HEK293 (cell line): ENCODE measurements around the gene THBS1.

Source experiments
- CTCF ChIA-PET: fragments of 350-600 bp; formaldehyde crosslinking; extraction: SDS; loops from one replicate; lab custom pipeline; 2021; ENCODE audit warnings: antibody characterized with exemption; lab: Yijun Ruan, JAX
- POLR2A ChIA-PET: fragments of 300-600 bp; formaldehyde crosslinking; extraction: SDS; loops from one replicate; lab custom pipeline; 2020; ENCODE audit warnings: antibody characterized with exemption, inconsistent platforms; lab: Yijun Ruan, JAX
- H3K27ac ChIP-seq: fragments of 200-500 bp; sonication (Bioruptor generic); 2 replicates; pipeline ENCODE4 v1.5.1; 2014; ENCODE audit warnings: low read depth, low read length, control low read depth, inconsistent platforms; ENCODE audit errors: extremely low read depth
- H3K36me3 ChIP-seq, 2 experiments: fragments of 200-500 bp in 1 of 2; sonication (Bioruptor generic) in 1 of 2; 1 replicate in 1 of 2; 2 replicates in 1 of 2; pipeline ENCODE4 v1.5.1; 2014 to 2017; ENCODE audit warnings: inconsistent platforms in 2 of 2, low read length in 2 of 2; ENCODE audit not compliant: control insufficient read depth in 2 of 2, insufficient read depth in 1 of 2
- H3K4me1 ChIP-seq: fragments of 200-500 bp; sonication (Bioruptor generic); 2 replicates; pipeline ENCODE4 v1.5.1; 2014; ENCODE audit warnings: mild to moderate bottlenecking, low read length, inconsistent platforms; ENCODE audit not compliant: control insufficient read depth, insufficient read depth
- H3K4me3 ChIP-seq: 2 replicates; pipeline ENCODE4 v1.5.1; 2011; ENCODE audit warnings: low read depth, mild to moderate bottlenecking, control low read depth, low read length, moderate library complexity
- H3K9me3 ChIP-seq: fragments of 200-500 bp; sonication (Bioruptor generic); 2 replicates; pipeline ENCODE4 v1.5.1; 2014; ENCODE audit warnings: low read depth, low read length, inconsistent platforms; ENCODE audit not compliant: control insufficient read depth, insufficient read depth
- EGR2 ChIP-seq: fragments of 450-650 bp; formaldehyde crosslinking; IDR thresholded peaks from 2 replicates; pipeline ENCODE4 v1.5.1; 2016; ENCODE audit warnings: low read depth, missing biosample characterization, missing genetic modification characterization
- FEZF1 ChIP-seq: fragments of 450-650 bp; formaldehyde crosslinking; IDR thresholded peaks from 2 replicates; pipeline ENCODE4 v1.5.1; 2016; ENCODE audit warnings: missing biosample characterization, missing genetic modification characterization
- GLI4 ChIP-seq: fragments of 450-650 bp; formaldehyde crosslinking; IDR thresholded peaks from 2 replicates; pipeline ENCODE4 v1.5.1; 2016; ENCODE audit warnings: missing biosample characterization, missing genetic modification characterization
- GLIS1 ChIP-seq: fragments of 450-650 bp; formaldehyde crosslinking; IDR thresholded peaks from 2 replicates; pipeline ENCODE4 v1.5.1; 2016; ENCODE audit warnings: missing biosample characterization, missing genetic modification characterization
- HOXA7 ChIP-seq: sonication (generic); formaldehyde crosslinking; IDR thresholded peaks from 2 replicates; pipeline ENCODE4 v1.8.1; 2022; ENCODE audit warnings: missing genetic modification reagents, borderline replicate concordance
- MZF1 ChIP-seq: fragments of 450-650 bp; formaldehyde crosslinking; IDR thresholded peaks from 2 replicates; pipeline ENCODE4 v1.5.1; 2017; ENCODE audit warnings: missing biosample characterization, missing genetic modification characterization, borderline replicate concordance
- PRDM1 ChIP-seq: fragments of 450-650 bp; formaldehyde crosslinking; IDR thresholded peaks from 2 replicates; pipeline ENCODE4; 2016; ENCODE audit warnings: missing biosample characterization, missing genetic modification characterization
- REST ChIP-seq: fragments of 450-650 bp; formaldehyde crosslinking; IDR thresholded peaks from 2 replicates; pipeline ENCODE4 v1.5.1; 2016; ENCODE audit warnings: missing biosample characterization, missing genetic modification characterization
- YY2 ChIP-seq: fragments of 450-650 bp; formaldehyde crosslinking; IDR thresholded peaks from 2 replicates; pipeline ENCODE4 v1.5.1; 2016; ENCODE audit warnings: missing biosample characterization, missing genetic modification characterization
- ZBTB11 ChIP-seq: fragments of 450-650 bp; formaldehyde crosslinking; conservative IDR thresholded peaks from 2 replicates; pipeline ENCODE4 v1.5.1; 2016; ENCODE audit warnings: low read depth, missing biosample characterization, missing genetic modification characterization
- ZBTB21 ChIP-seq: fragments of 450-650 bp; formaldehyde crosslinking; IDR thresholded peaks from 2 replicates; pipeline ENCODE4 v1.5.1; 2017; ENCODE audit warnings: missing biosample characterization, missing genetic modification characterization
- ZBTB8A ChIP-seq: fragments of 450-650 bp; formaldehyde crosslinking; IDR thresholded peaks from 2 replicates; pipeline ENCODE4 v1.5.1; 2016; ENCODE audit warnings: missing biosample characterization, missing genetic modification characterization
- ZNF19 ChIP-seq: fragments of 450-650 bp; formaldehyde crosslinking; IDR thresholded peaks from 2 replicates; pipeline ENCODE4; 2016; ENCODE audit warnings: missing biosample characterization, missing genetic modification characterization, low read depth
- ZNF221 ChIP-seq: fragments of 450-650 bp; formaldehyde crosslinking; IDR thresholded peaks from 2 replicates; pipeline ENCODE4 v1.5.1; 2017; ENCODE audit warnings: missing biosample characterization, missing genetic modification characterization, borderline replicate concordance
- ZNF292 ChIP-seq: fragments of 450-650 bp; formaldehyde crosslinking; IDR thresholded peaks from 2 replicates; pipeline ENCODE4 v1.5.1; 2016; ENCODE audit warnings: low read depth, missing biosample characterization, missing genetic modification characterization, borderline replicate concordance
- ZNF324 ChIP-seq: fragments of 450-650 bp; formaldehyde crosslinking; IDR thresholded peaks from 2 replicates; pipeline ENCODE4 v1.5.1; 2016; ENCODE audit warnings: missing biosample characterization, missing genetic modification characterization
- ZNF341 ChIP-seq: fragments of 450-650 bp; formaldehyde crosslinking; IDR thresholded peaks from 2 replicates; pipeline ENCODE4; 2016; ENCODE audit warnings: low read depth, missing biosample characterization, missing genetic modification characterization
- ZNF391 ChIP-seq: fragments of 450-650 bp; formaldehyde crosslinking; IDR thresholded peaks from 2 replicates; pipeline ENCODE4 v1.5.1; 2016; ENCODE audit warnings: low read depth, missing biosample characterization, missing genetic modification characterization, borderline replicate concordance
- ZNF513 ChIP-seq: fragments of 450-650 bp; IDR thresholded peaks from 2 replicates; pipeline ENCODE4 v1.5.1; 2018; ENCODE audit warnings: missing biosample characterization, missing genetic modification characterization
- ZNF544 ChIP-seq: fragments of 450-650 bp; formaldehyde crosslinking; IDR thresholded peaks from 2 replicates; pipeline ENCODE4 v1.5.0; 2017; ENCODE audit warnings: missing biosample characterization, missing genetic modification characterization
- ZNF701 ChIP-seq: fragments of 450-650 bp; formaldehyde crosslinking; IDR thresholded peaks from 2 replicates; pipeline ENCODE4 v1.5.1; 2016; ENCODE audit warnings: missing biosample characterization, missing genetic modification characterization
- ZNF747 ChIP-seq: fragments of 450-650 bp; formaldehyde crosslinking; IDR thresholded peaks from 2 replicates; pipeline ENCODE4 v1.5.1; 2016; ENCODE audit warnings: missing biosample characterization, missing genetic modification characterization
- ZNF768 ChIP-seq: fragments of 450-650 bp; formaldehyde crosslinking; IDR thresholded peaks from 2 replicates; pipeline ENCODE4 v1.5.1; 2018; ENCODE audit warnings: missing biosample characterization, mild to moderate bottlenecking, missing genetic modification characterization
- ZNF776 ChIP-seq: fragments of 450-650 bp; formaldehyde crosslinking; IDR thresholded peaks from 2 replicates; pipeline ENCODE4 v1.5.0; 2017; ENCODE audit warnings: missing biosample characterization, missing genetic modification characterization, borderline replicate concordance
- ZNF785 ChIP-seq: fragments of 450-650 bp; formaldehyde crosslinking; IDR thresholded peaks from 2 replicates; pipeline ENCODE4 v1.5.1; 2016; ENCODE audit warnings: missing biosample characterization, missing genetic modification characterization
- ZNF837 ChIP-seq: fragments of 450-650 bp; formaldehyde crosslinking; IDR thresholded peaks from 2 replicates; pipeline ENCODE4 v1.5.1; 2016; ENCODE audit warnings: missing biosample characterization, missing genetic modification characterization
- ZSCAN18 ChIP-seq: fragments of 450-650 bp; formaldehyde crosslinking; IDR thresholded peaks from 2 replicates; pipeline ENCODE4 v1.5.1; 2016; ENCODE audit warnings: missing biosample characterization, missing genetic modification characterization

The THBS1 gene

GRCh38 chr15:39548561-39548960 is 32.3 kb upstream of the THBS1 start (continued):
- TF ChIP-seq REST (tag by site-specific recombination): no peak
- TF ChIP-seq ZNF544 (tag by site-specific recombination): no peak
- no peak for TF ChIP-seq ZNF837
- TF ChIP-seq ZNF292 (tag by site-specific recombination): no peak
- TF ChIP-seq ZBTB11 (tag by site-specific recombination): no peak
- no peak for TF ChIP-seq ZNF341 (tag by site-specific recombination)
- TF ChIP-seq ZNF324 (tag by site-specific recombination): no peak
- no peak for TF ChIP-seq ZBTB21 (tag by site-specific recombination)
- TF ChIP-seq ZNF747 (tag by site-specific recombination): no peak
- no peak for TF ChIP-seq GLI4 (tag by site-specific recombination)
- no peak for TF ChIP-seq ZBTB8A (tag by site-specific recombination)
- TF ChIP-seq ZNF391: no peak
- no peak for TF ChIP-seq ZSCAN18
- no peak for TF ChIP-seq ZNF701 (tag by site-specific recombination)

- Histone ChIP-seq H3K4me3 (no peak overlapping the region), H3K27ac (no peak overlapping the region), H3K9me3 (no peaks in the 10 kb centered on the region), H3K36me3 (no peaks in the 10 kb centered on the region), H3K4me1 (0 out of 2 replicates have a peak, but pooled peaks cover 3% of the 10 kb centered on the region)
- CTCF ChIA-PET: interaction anchor here (0.5 kb wide), 1 partner anchor 423 kb away, joined by 3 read pairs; no protein-coding TSS in a partner anchor
- TF ChIP-seq ZNF19 (tag by site-specific recombination) (no peak), PRDM1 (tag by site-specific recombination) (no peak), ZNF747 (tag by site-specific recombination) (no peak), ZNF221 (tag by site-specific recombination) (no peak), HOXA7 (no peak), EGR2 (tag by site-specific recombination) (no peak), ZNF785 (tag by site-specific recombination) (no peak), ZNF513 (tag by site-specific recombination) (no peak), ZNF776 (tag by site-specific recombination) (no peak), MZF1 (tag by site-specific recombination) (no peak), YY2 (no peak), ZNF768 (tag by site-specific recombination) (no peak), GLIS1 (no peak), FEZF1 (no peak)
- POLR2A ChIA-PET: no interaction called here
Measured at GRCh38 chr15:39549912-39550311, 31.0 kb upstream of the THBS1 start.
